ENCODE results near the gene ASTN1.

Gene ASTN1

DNA sequence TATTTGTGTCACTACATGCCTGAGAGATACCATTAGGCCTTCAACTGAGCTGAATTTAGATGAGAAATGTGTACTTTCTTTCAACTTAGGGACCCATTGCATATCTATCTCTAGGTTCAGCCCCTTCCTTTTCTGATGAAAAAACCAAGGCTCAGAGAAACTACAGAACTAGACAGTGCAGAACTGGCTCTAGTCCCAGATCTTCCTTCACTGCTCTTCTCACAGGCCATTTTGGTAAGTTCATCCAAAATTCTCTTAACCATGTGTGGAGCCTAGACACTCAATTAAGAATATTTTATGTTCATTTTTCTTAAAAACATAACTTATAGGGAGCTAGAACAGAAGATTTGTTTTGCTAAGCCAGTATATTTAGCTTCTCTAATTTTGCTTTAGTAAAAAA, 128.9 kb downstream of the ASTN1 start:
- no peaks in the 10 kb centered on the region for H3K27me3 ChIP-seq (ENCODE audit: insufficient read depth, low read length)
- no peak overlapping the region for H2AFZ ChIP-seq (ENCODE audit: low read length, unreplicated experiment)
- no peaks in the 10 kb centered on the region for H3K36me3 ChIP-seq (ENCODE audit: insufficient read depth, low read length)
- H3K27ac ChIP-seq (ENCODE audit: low read depth, low read length): no peak overlapping the region
- no peak overlapping the region for H3K4me3 ChIP-seq (ENCODE audit: low read depth, low read length)
- no peaks in the 10 kb centered on the region for H3K4me1 ChIP-seq (ENCODE audit: control insufficient read depth, insufficient read depth, low read length, unreplicated experiment)
- no peaks in the 10 kb centered on the region for H3K79me2 ChIP-seq (ENCODE audit: control insufficient read depth, insufficient read depth, low read length, unreplicated experiment)

DNA sequence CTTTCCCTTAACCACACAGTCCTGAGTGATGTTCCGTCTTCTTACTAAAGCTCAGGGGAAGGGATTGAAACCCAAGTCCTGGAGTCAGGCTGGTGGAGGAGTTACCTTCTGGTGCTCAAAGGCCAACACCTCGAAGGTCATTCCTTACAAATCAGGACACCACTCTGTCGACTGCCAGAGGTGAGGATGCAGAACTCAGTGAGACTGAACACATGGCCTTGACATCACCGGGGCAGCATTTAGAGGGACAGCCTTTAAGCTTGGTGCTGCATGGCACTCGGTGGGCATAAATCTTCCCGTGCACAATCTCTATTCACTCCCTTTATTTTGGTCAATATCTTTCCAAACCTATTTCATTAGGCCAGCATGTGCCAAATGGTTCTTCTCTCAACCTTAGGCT, 130.9 kb downstream of the ASTN1 start:
- no peaks in the 10 kb centered on the region for H3K27me3 ChIP-seq (ENCODE audit: insufficient read depth, low read length)
- no peak overlapping the region for H2AFZ ChIP-seq (ENCODE audit: low read length, unreplicated experiment)
- no peaks in the 10 kb centered on the region for H3K4me1 ChIP-seq (ENCODE audit: control insufficient read depth, insufficient read depth, low read length, unreplicated experiment)
- H3K27ac ChIP-seq (ENCODE audit: low read depth, low read length): no peak overlapping the region
- no peaks in the 10 kb centered on the region for H3K79me2 ChIP-seq (ENCODE audit: control insufficient read depth, insufficient read depth, low read length, unreplicated experiment)
- no peaks in the 10 kb centered on the region for H3K36me3 ChIP-seq (ENCODE audit: insufficient read depth, low read length)
- no peak overlapping the region for H3K4me3 ChIP-seq (ENCODE audit: low read depth, low read length)

DNA sequence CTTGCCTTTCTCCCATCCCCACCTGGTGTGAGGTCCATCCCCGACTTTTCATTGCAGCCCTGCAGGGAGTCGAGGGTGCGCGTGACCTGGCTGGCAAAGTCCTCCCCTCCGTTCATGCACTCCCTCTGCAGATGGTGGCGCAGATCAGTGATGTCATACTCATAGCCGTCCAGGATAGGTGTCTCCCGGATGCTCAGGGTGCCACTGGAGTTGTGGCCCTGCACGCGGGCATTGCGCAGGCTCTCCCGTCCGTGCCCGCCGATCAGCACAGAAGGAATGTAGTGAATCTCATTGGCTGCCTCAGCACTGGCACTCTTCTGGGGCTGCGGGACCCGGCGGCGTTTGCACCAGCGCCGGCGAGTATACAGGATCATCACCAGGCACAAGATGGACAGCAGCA, 132.1 kb downstream of the ASTN1 start:
- Histone ChIP-seq H3K27me3 (ENCODE audit: insufficient read depth, low read length) (no peaks in the 10 kb centered on the region), H3K4me1 (ENCODE audit: control insufficient read depth, insufficient read depth, low read length, unreplicated experiment) (no peaks in the 10 kb centered on the region), H3K4me3 (ENCODE audit: low read depth, low read length) (no peak overlapping the region), H3K27ac (ENCODE audit: low read depth, low read length) (no peak overlapping the region), H3K79me2 (ENCODE audit: control insufficient read depth, insufficient read depth, low read length, unreplicated experiment) (no peaks in the 10 kb centered on the region), H3K36me3 (ENCODE audit: insufficient read depth, low read length) (no peaks in the 10 kb centered on the region), H2AFZ (ENCODE audit: low read length, unreplicated experiment) (no peak overlapping the region)

DNA sequence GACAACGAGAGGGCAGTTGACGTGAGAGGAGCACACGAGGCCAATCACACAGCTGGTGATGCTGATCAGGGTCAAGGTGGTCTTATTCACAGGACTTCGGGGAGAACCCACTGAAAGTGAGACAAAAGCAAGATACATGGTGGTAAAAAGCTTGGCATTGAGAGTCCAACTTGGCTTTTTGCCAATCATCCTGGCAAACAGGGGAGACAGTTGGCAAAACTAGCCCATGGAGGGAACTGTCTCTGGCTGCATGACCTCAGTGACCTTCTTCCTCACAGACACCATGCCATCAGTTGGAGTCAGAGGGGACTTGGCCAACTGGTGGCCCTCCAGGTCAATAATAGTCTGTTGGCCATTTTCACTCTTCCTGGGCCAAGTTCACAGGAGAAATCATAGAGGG, 139.9 kb downstream of the ASTN1 start:
- no peaks in the 10 kb centered on the region for H3K36me3 ChIP-seq (ENCODE audit: insufficient read depth, low read length)
- no peak overlapping the region for H2AFZ ChIP-seq (ENCODE audit: low read length, unreplicated experiment)
- no peak overlapping the region for H3K27ac ChIP-seq (ENCODE audit: low read depth, low read length)
- no peaks in the 10 kb centered on the region for H3K4me1 ChIP-seq (ENCODE audit: control insufficient read depth, insufficient read depth, low read length, unreplicated experiment)
- no peaks in the 10 kb centered on the region for H3K79me2 ChIP-seq (ENCODE audit: control insufficient read depth, insufficient read depth, low read length, unreplicated experiment)
- H3K27me3 ChIP-seq (ENCODE audit: insufficient read depth, low read length): no peaks in the 10 kb centered on the region
- no peak overlapping the region for H3K4me3 ChIP-seq (ENCODE audit: low read depth, low read length)

DNA sequence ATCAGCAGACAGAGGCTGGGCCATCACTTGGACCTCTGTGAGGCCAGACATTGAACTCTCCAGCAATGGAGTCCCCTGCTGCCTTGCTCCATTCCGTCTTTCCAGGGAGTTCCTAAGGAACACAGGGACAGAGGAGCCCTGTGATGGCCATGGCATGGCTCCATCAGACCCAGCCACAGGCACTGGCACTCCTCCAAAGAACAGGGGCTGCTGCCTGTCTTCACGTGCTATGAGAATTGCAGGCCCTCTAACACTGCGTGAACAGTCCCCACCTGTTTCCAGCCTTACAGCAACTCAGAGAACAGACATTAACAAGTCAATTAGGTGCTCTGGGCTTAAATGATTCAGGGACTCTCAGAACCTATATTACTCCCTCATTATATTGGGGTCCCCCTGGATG, 140.8 kb downstream of the ASTN1 start:
- Histone ChIP-seq H3K36me3 (ENCODE audit: insufficient read depth, low read length) (no peaks in the 10 kb centered on the region), H3K79me2 (ENCODE audit: control insufficient read depth, insufficient read depth, low read length, unreplicated experiment) (no peaks in the 10 kb centered on the region), H3K27me3 (ENCODE audit: insufficient read depth, low read length) (no peaks in the 10 kb centered on the region), H3K27ac (ENCODE audit: low read depth, low read length) (no peak overlapping the region), H3K4me1 (ENCODE audit: control insufficient read depth, insufficient read depth, low read length, unreplicated experiment) (no peaks in the 10 kb centered on the region), H2AFZ (ENCODE audit: low read length, unreplicated experiment) (no peak overlapping the region), H3K4me3 (ENCODE audit: low read depth, low read length) (no peak overlapping the region)

DNA sequence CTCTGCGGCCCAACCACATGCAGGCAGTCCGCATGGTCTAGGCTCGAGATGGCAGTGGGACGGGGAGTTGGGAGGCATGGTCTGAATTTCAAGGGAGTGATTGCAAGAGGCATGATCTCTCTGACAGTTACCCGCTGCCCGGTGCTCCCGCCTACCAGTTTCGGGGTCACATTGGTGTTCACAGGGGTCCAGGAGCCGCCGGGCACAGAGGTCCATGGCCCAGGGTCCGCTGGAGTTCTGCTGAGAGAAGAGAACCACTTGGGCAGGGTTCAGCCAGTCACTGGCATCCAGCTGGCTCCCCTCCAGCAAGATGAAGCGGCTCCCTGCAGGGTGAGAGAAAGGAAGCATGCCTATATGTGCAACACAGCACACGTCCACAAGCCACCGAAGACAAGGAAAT, 141.3 kb downstream of the ASTN1 start:
- no peak overlapping the region for H3K27ac ChIP-seq (ENCODE audit: low read depth, low read length)
- H2AFZ ChIP-seq (ENCODE audit: low read length, unreplicated experiment): no peak overlapping the region
- H3K36me3 ChIP-seq (ENCODE audit: insufficient read depth, low read length): no peaks in the 10 kb centered on the region
- no peaks in the 10 kb centered on the region for H3K79me2 ChIP-seq (ENCODE audit: control insufficient read depth, insufficient read depth, low read length, unreplicated experiment)
- no peak overlapping the region for H3K4me3 ChIP-seq (ENCODE audit: low read depth, low read length)
- H3K4me1 ChIP-seq (ENCODE audit: control insufficient read depth, insufficient read depth, low read length, unreplicated experiment): no peaks in the 10 kb centered on the region
- H3K27me3 ChIP-seq (ENCODE audit: insufficient read depth, low read length): no peaks in the 10 kb centered on the region

DNA sequence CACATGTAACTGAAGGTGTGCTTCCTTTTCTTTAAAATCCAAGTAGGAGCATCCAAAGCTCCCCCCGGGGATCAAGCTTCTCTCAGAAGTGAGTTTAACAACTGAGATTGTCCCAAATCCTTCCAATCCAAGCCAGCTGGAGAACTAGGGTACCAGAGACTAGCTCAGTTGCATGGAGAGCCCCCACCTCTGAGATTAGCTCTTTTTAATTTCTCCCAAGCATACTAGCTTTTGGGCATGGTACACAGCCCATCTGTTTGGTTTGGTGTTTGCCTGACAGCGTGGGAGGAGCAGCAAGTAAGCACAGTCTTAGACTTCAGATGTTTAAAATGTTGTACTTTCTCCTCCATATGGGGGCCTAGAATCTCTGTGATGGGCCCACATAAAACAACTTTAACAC, 142.8 kb downstream of the ASTN1 start:
- Histone ChIP-seq H3K27ac (ENCODE audit: low read depth, low read length) (no peak overlapping the region), H3K4me1 (ENCODE audit: control insufficient read depth, insufficient read depth, low read length, unreplicated experiment) (no peaks in the 10 kb centered on the region), H3K36me3 (ENCODE audit: insufficient read depth, low read length) (no peaks in the 10 kb centered on the region), H2AFZ (ENCODE audit: low read length, unreplicated experiment) (no peak overlapping the region), H3K4me3 (ENCODE audit: low read depth, low read length) (no peak overlapping the region), H3K79me2 (ENCODE audit: control insufficient read depth, insufficient read depth, low read length, unreplicated experiment) (no peaks in the 10 kb centered on the region), H3K27me3 (ENCODE audit: insufficient read depth, low read length) (no peaks in the 10 kb centered on the region)

DNA sequence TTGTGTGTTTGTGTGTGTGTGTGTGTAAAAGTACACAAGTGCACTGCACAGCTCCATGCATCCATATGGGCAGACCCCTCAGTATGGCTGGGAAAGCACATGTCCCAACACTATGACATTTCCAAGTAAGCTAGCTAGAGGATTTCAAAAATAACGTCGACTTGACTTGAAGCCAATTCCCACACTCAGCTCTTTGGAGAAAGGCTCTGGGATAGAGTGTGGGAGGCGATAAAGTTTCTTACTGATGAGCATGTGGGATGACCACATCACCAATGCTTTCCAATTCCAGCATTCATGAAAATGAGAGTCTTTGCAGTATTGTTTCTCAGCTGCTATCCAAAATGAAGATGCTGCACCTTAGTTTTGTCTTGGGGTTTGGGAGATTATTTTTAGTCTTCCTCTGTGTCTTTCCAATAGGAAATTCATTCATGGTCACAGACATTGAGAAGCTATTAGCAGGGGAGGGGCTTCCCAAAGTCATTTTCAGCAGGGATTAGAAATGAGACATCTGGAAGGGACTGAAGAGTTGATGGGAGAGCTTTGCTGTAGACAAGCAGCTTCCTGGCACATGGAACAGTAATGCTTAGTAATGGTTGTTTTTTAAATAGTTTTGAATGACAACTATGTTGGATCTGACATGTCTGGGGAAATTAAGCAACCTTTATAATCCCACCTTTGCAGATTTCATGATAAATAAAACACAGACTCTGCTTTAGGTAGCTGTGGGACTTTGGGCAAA, 143.5 kb downstream of the ASTN1 start:
- Histone ChIP-seq H3K4me3 (ENCODE audit: low read depth, low read length) (no peak overlapping the region), H3K79me2 (ENCODE audit: control insufficient read depth, insufficient read depth, low read length, unreplicated experiment) (no peaks in the 10 kb centered on the region), H3K27me3 (ENCODE audit: insufficient read depth, low read length) (no peaks in the 10 kb centered on the region), H3K4me1 (ENCODE audit: control insufficient read depth, insufficient read depth, low read length, unreplicated experiment) (no peaks in the 10 kb centered on the region), H3K27ac (ENCODE audit: low read depth, low read length) (no peak overlapping the region), H2AFZ (ENCODE audit: low read length, unreplicated experiment) (no peak overlapping the region), H3K36me3 (ENCODE audit: insufficient read depth, low read length) (no peaks in the 10 kb centered on the region)

DNA sequence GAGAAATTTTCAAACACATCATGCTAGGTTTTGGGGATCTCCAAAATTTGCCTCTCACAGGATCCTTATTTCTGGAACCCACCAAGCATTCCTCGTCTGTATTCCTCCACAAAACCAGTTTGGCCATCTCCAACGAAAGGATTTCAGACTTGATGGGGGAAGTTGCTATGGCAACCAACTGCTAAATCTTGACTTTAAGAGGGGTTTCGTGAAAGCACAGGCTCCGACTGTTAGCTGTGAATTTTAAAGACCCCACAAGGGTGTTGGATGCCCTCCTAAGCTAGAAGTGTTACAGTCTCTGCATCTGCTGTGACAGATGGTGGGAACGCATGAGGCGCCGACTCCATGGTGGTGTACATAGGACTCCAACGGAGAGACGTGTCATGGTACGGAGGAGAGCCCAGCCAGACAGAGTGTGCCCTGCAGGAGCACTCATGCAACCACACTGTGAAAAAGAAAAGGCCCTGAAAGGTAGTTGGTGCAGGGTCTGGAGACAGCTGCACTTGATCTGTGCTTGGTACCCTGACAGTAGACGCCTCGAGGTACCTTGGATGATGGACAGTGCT, 147.1 kb downstream of the ASTN1 start:
- Histone ChIP-seq H3K4me3 (ENCODE audit: low read depth, low read length) (no peak overlapping the region), H3K27me3 (ENCODE audit: insufficient read depth, low read length) (no peaks in the 10 kb centered on the region), H3K36me3 (ENCODE audit: insufficient read depth, low read length) (no peaks in the 10 kb centered on the region), H3K4me1 (ENCODE audit: control insufficient read depth, insufficient read depth, low read length, unreplicated experiment) (no peaks in the 10 kb centered on the region), H2AFZ (ENCODE audit: low read length, unreplicated experiment) (no peak overlapping the region), H3K79me2 (ENCODE audit: control insufficient read depth, insufficient read depth, low read length, unreplicated experiment) (no peaks in the 10 kb centered on the region), H3K27ac (ENCODE audit: low read depth, low read length) (no peak overlapping the region)

DNA sequence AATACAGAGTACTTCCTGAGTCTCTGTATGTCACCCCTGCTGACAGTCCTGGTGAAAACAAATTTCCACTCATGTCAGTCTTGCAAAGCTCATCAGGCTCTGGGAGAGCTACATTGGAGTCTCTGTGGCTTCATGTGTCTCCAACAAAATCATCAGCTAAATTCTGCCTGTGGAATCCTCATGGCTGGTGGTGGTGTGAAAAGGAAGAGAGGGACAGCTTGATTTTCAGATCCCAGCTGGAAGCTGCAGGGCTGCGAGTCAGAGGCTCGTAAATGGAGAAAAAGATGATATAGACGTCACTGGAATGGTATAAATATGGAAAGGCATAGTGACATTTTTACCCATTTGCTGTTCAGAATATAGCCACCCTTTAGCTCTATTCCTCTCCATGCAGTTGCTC, 150.2 kb downstream of the ASTN1 start:
- Histone ChIP-seq H3K79me2 (ENCODE audit: control insufficient read depth, insufficient read depth, low read length, unreplicated experiment) (no peaks in the 10 kb centered on the region), H3K27me3 (ENCODE audit: insufficient read depth, low read length) (no peaks in the 10 kb centered on the region), H3K36me3 (ENCODE audit: insufficient read depth, low read length) (no peaks in the 10 kb centered on the region), H3K4me1 (ENCODE audit: control insufficient read depth, insufficient read depth, low read length, unreplicated experiment) (no peaks in the 10 kb centered on the region), H3K4me3 (ENCODE audit: low read depth, low read length) (no peak overlapping the region), H2AFZ (ENCODE audit: low read length, unreplicated experiment) (no peak overlapping the region), H3K27ac (ENCODE audit: low read depth, low read length) (no peak overlapping the region)

DNA sequence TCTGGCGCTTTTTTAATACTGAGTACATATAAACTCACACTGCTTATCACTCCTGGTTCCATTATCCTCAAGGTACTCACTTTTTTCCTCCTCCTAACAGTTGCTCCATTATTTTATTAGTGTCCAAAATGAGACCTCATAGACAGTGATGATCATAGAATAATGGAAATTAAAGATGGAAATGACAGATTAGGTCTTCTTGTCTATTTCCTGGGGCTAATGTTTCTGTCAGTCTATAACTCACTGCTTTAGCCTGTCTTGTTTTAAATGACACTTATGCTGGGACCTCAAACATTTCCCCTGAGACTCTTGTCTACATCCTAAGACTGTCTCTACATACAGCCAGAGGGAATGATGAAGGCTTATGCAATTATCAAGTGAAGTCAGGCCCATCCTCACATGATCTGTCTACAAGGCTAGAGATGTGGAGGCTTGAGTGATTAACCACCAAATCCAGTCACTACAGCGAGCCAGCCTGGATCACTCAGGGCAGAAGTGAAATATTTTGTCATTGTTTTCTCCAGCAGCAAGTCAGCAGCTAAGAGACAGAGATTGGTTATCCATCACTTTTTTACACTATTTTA, 152.1 kb downstream of the ASTN1 start:
- Histone ChIP-seq H3K36me3 (ENCODE audit: insufficient read depth, low read length) (no peaks in the 10 kb centered on the region), H2AFZ (ENCODE audit: low read length, unreplicated experiment) (no peak overlapping the region), H3K79me2 (ENCODE audit: control insufficient read depth, insufficient read depth, low read length, unreplicated experiment) (no peaks in the 10 kb centered on the region), H3K27ac (ENCODE audit: low read depth, low read length) (no peak overlapping the region), H3K27me3 (ENCODE audit: insufficient read depth, low read length) (no peaks in the 10 kb centered on the region), H3K4me3 (ENCODE audit: low read depth, low read length) (no peak overlapping the region), H3K4me1 (ENCODE audit: control insufficient read depth, insufficient read depth, low read length, unreplicated experiment) (no peaks in the 10 kb centered on the region)

All from ACC112 (cell line).